ENCODE data around the gene DIP2A. TPM values are rescaled to one million over a fixed set of nuclear protein-coding genes. Genes with fewer than 3 reads are reported as not detected.
"Not testable (repeated sequence)": the region's sequence is repeated elsewhere in the genome, so short reads cannot be mapped to it uniquely, and the experiment has no call there.

Gene DIP2A
- total RNA-seq, 1 donor from 2014 or later, result 31.2 TPM

DNA sequence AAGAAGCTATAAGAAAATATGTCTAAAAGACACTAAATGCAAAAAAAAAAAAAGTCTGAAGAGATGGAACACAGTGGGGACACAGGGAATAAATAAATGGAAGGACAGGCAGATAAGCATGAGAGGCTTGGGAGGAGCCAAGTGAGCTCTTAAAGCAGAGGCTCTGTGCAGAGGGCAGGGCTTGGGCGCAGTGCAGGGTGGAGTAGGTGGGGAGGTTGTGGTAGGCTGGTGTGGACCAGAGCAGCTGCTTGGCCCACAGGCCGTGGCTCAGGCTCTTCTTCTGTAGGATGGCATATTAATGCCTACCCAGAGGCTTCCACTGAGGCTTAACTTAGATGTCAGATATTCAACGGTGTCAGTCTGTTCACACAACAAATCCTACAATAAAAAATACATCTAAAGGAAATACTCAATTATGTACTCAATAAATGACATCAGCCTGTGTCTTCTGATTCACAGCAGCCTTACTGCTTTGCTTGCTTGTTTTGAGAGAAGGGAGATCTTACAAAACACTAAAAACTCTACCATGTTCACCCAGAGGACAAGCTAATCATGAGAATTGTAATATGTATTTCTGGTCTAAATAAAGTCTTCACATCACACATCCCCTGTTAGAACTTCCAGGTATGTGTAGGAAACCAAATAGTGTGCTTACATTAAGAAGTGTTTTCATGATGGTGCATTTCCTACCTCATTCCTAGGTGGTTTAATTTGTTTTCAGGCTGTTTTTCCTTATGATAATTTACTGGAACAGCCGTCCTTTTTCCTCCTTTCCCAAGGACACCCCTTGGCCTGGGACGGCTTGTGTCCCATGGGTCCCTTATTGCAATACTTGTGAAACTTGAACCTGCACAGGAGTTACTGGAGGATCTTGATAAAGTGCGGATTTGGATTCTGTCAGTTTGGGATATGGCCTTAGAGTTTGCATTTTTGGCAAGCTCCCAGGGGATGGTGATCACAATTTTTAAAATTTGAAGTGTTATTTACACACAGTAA lies 24.9 kb downstream of the DIP2A start:
- DNase-seq, result no peak

DNA sequence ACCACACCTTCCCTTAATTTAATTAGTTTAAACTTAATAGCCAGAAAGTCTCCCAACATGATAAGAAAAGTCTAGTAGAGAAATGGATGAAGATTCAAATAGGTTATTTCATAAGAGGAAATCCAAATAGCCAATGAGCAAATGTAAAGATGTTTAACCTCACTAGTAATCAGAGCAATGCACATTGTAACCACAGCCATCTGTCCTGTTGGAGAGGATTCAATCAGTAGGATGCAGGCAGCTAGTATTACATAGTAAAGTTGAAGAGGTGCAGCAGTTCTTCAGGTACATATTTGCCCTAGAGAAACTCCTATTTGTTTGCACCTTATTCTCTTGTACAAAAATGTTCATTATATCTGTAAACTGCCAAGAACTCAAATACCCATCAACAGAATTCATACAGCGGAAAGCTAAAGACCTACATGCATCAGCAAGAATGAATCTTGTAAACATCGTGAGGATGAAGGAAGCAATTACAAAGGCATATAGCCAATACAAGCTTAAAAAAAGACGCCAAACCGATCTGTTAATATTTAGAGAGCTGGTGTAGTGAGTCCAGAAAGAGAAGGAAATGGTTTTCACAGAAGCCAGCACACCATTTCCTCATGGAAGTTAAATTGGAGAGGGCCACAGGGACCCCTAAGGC lies 27.9 kb downstream of the DIP2A start:
- DNase-seq, result no peak

DNA sequence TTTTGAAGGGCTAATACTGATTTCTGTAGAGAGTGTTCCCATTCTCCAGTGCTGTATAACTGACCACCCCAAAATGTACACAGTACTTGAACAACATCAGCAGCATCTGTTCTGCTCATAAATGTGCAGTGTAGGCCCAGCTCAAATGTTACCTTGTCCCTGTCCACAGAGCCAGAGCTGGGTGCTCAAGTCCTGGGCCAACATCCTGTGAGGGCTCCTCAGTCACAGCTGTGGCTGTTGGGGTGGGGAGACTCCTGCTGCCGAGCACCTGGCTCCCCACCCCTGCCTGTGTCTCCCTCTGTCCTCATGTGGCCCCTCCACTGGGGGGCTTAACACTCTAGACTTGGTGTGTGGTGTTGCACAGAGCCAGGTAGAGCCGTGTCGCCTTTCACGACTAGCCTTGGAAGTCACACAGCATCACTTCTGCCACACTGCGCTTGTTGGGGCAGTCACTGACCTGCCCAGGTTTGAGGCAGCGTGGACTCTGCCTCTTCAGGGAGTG lies 30.5 kb downstream of the DIP2A start:
- DNase-seq, result no peak

DNA sequence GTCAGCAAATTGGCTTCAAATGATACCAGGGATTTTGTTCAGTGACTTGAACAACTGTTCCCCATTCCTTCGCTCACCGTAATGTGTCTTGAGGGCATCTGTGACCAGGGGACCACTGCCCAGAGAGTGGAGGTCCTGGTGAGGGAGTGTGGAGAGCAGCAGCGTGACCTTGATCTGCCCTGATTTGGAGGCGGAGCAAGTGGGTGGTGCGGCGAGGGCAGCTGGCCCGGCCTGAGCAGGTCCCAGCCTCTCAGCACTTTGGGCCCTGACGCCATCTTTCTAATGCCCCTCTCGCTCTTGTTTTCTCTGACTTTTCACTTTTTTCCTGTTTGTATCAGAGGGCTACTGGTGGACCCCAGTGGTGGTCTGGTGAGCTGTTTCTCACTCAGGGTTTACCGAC lies 31.1 kb downstream of the DIP2A start:
- DNase-seq, result no peak

DNA sequence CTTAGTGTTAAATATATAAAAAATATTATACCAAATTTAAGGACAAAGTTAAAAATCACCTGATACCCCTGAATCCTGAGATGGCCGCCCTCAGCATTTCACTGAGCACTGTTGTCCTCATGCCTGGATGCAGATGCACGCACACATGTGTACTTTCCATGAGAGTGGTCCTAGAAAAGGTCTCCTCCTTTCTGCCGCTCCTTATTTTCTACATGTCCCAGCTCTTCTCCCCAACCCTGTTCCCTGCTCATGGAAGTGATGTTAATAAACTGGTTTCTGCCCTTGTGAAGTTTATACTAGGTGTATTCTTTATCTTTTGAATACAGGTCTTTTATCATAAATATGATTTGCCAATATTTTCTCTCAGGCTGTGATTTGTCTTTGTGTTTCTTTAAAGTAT lies 32.9 kb downstream of the DIP2A start:
- no peak for DNase-seq

DNA sequence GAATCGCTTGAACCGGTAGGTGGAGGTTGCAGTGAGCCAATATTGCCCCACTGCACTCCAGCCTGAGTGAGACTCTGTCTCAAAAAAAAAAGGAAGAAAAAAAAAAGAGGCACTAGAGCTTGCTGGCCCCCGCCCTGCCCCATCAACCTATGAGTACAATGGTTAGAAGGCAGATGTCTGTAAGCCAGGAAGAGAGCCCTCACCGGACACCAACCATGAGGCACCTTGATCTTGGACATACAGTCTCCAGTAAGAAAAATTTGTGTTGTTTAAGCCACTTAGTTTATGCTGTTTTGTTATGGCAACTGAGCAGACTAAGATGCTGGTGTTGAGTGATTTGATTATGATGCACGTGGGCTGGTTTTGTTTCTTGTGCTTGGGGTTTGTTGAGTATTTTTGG lies 34.2 kb downstream of the DIP2A start:
- DNase-seq, result no peak

DNA sequence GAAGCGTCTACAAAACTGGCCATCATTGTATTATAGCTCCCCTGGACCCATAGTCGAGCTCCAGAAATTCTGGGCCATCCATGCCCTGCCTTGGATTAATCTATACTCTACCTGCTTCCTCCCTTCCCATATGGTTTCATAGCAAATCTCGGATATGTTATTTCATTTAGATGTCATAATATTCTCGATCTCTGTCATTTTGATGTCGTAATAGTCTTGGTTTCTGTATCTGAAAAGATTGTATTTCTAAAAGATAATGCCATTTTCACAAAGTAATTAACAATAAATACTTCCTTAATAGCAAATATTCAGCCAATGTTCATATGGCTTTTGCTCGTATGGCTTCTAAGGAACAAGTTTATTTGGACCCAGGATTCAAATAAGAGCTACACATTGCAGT lies 35.1 kb downstream of the DIP2A start:
- DNase-seq, result no peak

DNA sequence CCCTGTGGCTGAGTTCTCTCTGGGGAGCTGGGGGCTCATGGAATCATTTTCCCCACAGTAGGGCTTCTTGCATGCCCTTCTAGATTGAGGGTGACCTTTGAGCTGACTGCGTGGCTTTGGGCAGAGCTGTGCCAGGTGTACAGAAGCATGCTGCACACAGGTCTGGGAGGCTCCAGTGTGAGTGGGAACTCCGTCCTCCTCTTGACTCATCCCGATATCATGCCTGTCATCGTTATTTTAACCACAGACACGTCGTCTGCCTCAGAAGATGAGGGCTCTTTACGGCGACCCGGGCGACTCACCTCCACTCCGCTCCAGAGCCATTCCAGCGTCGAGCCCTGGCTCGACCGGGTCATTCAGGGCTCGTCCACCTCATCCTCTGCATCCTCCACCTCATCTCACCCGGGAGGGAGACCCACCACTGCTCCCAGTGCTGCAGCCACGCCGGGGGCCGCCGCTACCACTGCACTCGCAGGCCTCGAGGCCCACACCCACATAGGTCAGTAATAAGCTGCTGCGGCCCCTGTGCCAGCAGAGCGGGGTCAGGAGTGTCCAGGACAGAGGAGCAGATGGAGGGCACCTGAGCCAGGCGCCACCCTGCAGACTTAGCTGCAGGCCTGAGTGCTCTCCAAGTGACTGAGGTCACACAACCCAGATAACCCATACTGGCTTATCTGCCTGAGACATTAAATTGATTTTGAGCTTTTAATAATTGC lies 39.8 kb downstream of the DIP2A start:
- DNase-seq, result no peak

DNA sequence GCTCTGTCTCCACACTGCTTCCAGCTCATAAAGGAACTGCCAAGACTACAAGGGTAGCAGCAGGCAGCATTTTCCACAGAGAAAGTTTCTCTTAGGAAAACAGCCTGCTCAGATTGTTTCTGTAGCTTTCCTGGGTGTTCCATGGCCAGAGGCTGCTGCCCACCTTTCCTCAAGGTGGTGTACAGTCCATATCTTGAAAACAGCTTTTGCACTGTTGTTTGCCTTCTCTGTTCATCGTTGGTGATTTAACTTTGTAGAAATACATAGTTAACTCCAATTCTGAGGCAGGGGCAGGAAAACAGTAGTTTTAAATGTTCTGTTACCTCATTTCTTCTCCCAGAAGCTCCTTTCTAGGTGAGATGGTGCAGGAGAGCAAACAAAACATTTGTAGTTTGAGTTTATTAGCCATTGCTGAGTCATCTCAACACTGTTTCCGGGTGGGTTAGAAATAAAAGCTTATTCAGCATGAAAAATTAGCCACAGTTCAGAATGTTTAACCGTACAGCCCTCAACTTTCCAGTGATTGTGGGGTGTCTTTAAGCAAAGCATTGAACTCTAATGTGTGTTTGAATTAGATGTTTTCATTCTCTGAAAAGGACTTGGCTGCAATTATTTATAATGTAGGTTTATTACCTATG lies 41.7 kb downstream of the DIP2A start:
- no peak for DNase-seq

DNA sequence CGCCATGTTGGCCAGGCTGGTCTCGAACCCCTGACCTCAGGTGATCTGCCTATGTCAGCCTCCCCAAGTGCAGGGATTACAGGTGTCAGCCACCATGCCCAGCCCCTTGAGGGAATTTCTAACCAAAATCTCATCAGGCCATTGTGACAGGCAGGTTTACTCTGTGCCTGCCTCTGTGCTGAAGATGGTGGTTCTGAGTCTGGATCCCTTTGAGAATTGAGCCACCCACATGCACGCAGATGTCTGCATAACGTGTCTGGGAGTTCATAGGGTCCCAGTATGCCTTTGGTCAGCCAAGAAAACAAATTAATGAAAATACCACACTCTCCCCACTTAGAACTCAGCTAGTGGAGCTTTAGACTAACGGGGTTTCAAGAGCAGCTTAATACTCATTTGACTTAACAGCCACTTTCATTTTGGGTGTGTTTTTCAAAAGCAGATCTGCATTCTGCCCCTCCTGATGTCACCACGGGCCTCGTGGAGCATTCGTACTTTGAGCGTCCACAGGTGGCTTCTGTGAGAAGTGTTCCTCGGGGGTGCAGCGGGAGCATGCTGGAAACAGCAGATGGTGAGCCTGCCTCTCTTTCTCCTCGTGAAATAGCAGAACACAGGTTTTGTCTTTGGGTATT lies 45.3 kb downstream of the DIP2A start:
- DNase-seq, result no peak

DNA sequence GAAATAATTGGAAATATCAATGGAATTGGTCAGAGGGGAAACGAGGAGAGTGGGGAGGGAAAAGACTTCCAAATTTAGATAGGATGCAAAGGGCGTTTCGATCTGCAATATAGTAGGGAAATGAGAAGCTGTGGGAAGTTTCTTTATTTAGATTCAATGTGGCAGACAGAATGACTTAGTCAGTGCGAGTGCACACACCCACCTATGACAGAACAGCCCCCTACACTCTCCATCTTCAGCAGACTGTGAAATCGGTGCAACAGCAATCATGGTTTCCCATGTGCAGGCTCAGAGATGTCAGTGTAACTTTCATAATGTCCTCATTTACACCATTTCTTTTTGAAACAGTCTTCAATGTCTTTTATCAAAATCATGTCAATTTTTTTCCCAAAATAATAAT lies 46.0 kb downstream of the DIP2A start:
- no peak for DNase-seq

DNA sequence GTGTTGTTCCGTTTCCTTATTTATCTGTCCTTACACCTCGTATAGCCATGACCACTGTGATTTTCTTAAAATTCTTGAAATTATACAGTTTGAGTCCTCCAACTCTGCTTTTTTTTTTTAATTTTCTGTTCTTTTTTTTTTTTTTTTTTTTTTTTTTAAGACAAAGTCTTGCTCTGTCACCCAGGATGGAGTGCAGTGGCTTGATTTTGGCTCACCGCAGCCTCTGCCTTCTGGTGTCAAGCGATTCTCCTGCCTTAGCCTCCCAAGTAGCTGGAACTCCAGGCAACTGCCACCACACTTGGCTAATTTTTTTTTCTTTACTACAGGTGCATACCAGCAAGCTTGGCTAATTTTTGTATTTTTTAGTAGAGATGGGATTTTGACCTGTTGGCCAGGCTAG lies 48.9 kb downstream of the DIP2A start:
- no peak for DNase-seq

DNA sequence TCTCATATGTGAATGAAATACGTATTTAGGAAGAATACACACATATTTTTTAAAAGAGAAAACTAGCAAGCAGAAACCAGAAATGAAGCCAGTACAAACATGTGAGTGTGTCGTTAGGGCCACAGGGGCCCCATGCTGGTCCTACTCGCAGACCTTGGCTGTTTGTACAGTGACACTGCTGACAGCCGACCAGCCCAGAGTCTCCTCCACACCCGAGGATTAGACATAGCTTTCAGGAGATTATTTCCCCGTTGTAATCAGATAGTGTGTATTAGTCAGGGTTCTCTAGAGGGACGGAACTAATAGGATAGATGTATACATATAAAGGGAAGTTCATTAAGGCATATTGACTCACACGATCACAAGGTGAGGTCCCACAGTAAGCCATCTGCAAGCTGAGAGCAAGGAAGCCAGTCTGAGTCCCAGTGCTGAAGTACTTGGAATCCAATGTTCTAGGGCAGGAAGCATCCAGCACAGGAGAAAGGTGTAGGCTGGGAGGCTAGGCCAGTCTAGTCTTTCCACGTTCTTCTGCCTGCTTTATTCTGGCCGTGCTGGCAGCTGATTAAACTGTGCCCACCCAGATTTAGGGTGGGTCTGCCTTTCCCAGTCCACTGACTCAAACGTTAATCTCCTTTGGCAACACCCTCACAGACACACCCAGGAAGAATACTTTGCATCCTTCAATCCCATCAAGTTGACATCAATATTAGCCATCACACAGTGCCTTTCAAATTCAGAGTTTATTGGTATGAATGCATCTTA lies 51.2 kb downstream of the DIP2A start:
- no peak for DNase-seq

DNA sequence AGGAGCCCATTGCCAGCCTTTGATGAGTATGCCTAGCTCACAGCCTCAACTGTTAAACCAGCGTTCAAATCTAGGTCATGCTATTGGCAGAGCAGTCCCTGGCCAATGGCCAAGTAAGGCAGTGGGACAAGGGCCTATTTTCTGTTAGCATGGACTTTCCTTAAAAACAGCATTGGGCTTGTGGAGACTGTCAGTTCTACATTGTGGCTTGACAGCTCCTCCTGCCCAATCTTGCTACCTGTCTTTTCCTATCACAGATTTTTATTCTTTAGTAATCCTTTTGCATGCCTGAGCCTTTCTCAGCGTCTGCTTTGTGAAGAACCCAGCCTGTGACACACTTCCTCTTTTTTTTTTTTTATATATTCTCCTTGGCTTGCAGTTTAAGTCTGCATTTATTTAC lies 56.4 kb downstream of the DIP2A start:
- DNase-seq, result no peak

DNA sequence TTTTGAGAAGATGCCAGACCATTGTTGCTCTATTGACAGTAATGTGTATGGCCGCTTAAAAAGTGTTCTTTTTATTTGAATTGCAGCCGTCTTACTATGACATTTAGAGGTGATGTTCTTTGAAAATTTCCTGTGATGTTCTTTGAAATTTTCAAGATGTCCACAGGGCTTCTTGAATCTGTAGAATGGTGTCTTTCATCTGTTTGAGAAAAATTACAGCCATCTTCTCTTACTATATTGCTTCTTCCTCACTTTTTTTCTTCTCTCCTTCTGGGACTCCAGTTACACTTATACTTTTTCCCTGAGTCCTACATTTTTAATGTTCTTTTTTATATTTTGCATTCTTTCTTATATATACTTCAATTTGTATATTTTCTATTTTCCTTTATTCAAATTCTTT lies 57.4 kb downstream of the DIP2A start:
- DNase-seq, result no peak

DNA sequence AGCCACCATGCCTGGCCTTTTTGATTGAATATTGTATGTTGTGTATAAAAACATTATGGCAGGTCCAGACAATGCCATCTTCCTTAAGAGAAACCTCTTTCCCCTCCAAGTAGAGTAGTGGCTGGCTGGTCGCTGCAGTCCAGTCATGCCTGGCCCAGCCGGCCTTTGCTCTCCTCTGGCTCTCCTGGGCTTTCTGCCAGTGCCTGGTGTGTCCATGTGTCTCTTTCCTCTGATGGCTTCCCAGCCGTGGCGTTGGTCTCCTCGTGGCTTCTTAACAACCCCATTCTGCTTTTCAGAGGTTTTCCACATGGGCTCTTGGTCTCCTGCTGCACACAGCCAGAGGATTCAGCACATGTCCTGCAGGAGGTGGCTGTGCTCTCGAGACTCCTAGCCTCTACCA lies 58.7 kb downstream of the DIP2A start:
- DNase-seq, result no peak

DNA sequence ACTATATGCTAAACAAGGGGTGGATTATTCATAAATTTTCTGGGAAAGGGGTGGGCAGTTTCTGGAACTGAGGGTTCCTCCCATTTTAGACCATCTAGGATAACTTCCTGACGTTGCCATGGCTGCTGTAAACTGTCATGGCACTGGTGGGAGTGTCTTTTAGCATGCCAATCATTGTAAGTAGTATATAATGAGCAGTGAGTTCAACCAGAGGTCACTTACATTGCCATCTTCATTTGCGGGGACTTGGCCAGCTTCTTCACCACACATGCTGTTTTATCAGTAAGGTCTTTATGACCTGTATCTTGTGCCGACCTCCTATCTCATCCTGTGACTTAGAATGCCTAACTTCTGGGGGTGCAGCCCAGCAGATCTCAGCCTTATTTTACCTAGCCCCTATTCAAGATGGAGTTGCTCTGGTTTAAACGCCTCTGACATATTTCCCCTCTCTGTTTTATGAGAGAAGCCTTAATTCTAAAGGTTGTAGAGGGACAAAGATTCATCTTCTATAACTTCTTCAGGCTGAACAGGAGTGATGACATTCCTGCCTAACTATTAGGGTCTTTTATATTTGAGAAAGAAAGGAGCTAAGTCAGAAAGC lies 60.4 kb downstream of the DIP2A start:
- DNase-seq, result no peak

DNA sequence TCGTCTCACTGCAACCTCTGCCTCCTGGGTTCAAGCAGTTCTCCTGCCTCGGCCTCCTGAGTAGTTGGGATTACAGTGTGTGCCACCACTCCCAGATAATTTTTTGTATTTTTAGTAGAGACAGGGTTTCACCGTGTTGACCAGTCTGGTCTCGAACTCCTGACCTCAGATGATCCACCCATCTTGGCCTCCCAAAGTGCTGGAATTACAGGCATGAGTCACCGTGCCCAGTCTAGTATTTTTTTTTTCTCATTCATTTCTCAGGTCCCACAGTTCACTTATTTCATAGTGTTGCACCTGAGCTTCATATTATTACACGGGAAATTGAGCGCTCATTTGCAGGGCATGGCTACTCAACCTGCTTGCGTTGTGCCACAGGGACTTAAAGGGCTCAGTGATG lies 68.7 kb downstream of the DIP2A start:
- DNase-seq, result not testable (repeated sequence)

DNA sequence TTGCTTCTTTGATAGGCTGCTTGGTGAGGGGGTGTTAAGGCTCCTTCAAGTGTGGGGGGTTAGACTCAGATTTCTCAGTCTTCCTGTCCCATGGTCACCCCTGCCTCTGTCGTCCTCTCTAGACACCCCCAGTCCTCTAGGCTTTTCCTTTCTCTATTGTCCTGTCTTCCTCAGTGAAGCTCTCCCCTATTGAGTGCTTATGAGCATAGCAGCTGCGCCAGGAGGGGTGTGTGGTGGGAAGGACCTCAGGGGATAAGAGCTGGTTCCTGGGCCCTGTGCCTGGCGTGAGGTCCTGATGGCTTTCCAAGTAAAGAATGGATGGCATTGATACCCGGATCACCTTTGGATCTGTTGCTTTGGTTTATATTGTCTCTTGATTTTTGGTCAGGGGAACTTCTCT lies 69.1 kb downstream of the DIP2A start:
- no peak for DNase-seq

DNA sequence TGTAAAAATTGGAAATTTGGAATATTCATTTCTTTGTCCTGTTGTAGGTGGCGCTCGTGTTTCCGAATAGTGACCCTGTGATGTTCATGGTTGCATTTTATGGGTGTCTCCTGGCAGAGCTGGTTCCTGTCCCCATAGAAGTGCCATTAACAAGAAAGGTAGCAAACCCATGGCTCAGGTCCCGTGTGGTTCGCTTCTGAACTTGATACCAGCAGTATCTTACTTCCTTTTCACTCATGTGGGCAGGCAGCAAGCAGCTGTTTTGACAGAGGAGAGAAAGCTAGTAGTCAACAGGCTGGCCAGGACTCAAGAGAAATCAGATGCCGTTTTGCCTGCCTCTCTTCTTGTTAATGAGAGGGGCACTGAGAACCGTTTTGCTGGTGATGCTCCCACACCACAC lies 73.4 kb downstream of the DIP2A start:
- DNase-seq, result no peak

DNA sequence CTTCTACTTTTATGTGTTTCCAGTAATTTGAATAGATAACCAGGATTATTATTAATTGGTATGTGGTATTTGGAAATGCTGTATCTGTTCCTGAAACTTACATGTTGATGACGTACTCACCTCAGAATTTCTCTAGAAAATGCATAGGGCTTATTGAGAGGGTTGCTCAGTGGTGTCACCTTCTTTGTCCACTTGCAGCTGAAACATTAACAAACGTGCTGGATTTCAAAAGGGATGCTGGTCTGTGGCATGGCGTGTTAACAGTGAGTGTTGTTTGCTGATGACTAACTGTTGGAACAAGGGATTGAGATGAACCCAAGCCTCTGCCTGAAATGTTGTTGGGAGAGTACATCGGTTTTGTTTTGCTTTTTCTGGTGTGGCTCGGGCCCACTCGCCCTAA lies 78.3 kb downstream of the DIP2A start:
- DNase-seq, result no peak

All from skin of body (tissue), 2 donors.